Trophoblast cell (in vitro differentiated cells and primary cell): ENCODE data around the gene AGBL4.

Source experiments
- DNase-seq, 2 donors: peaks; one replicate each; pipeline ENCODE4 v3.0.0-alpha.2; 2016
- H2AFZ ChIP-seq: 2 replicates; pipeline ENCODE4 v1.6.1; 2013; ENCODE audit warnings: low read length, moderate library complexity, mild to moderate bottlenecking; ENCODE audit not compliant: insufficient read depth, poor library complexity
- H2AK5ac ChIP-seq: 2 replicates; pipeline ENCODE4 v1.6.1; 2013; ENCODE audit warnings: mild to moderate bottlenecking, low read length
- H2BK120ac ChIP-seq: 2 replicates; pipeline ENCODE4 v1.6.1; 2013; ENCODE audit warnings: low read length, mild to moderate bottlenecking, moderate library complexity; ENCODE audit not compliant: insufficient read depth, poor library complexity
- H2BK12ac ChIP-seq: 2 replicates; pipeline ENCODE4 v1.6.1; 2013; ENCODE audit warnings: mild to moderate bottlenecking, low read length, moderate library complexity
- H2BK5ac ChIP-seq: 2 replicates; pipeline ENCODE4 v1.6.1; 2013; ENCODE audit warnings: low read length, low read depth, moderate library complexity, mild to moderate bottlenecking; ENCODE audit not compliant: poor library complexity
- H3K14ac ChIP-seq: 2 replicates; pipeline ENCODE4 v1.6.1; 2013; ENCODE audit warnings: mild to moderate bottlenecking, low read length
- H3K18ac ChIP-seq: 2 replicates; pipeline ENCODE4 v1.6.1; 2013; ENCODE audit warnings: mild to moderate bottlenecking, low read length
- H3K23ac ChIP-seq: 2 replicates; pipeline ENCODE4 v1.6.1; 2013; ENCODE audit warnings: low read length
- H3K27ac ChIP-seq: 2 replicates; pipeline ENCODE4 v1.5.1; 2013; ENCODE audit warnings: low read depth, mild to moderate bottlenecking, inconsistent platforms, low read length, moderate library complexity
- H3K27me3 ChIP-seq: 2 replicates; pipeline ENCODE4 v1.6.1; 2013; ENCODE audit warnings: inconsistent platforms, mild to moderate bottlenecking, low read length, moderate library complexity; ENCODE audit not compliant: insufficient read depth
- H3K36me3 ChIP-seq, 2 experiments: 1 replicate in 1 of 2; 2 replicates in 1 of 2; pipeline ENCODE4 v1.6.1; 2013; ENCODE audit warnings: low read length in 2 of 2, mild to moderate bottlenecking in 2 of 2, moderate library complexity in 1 of 2; ENCODE audit not compliant: insufficient read depth in 2 of 2, control insufficient read depth in 1 of 2
- H3K4ac ChIP-seq: 2 replicates; pipeline ENCODE4 v1.6.1; 2013; ENCODE audit warnings: low read depth, mild to moderate bottlenecking, low read length, moderate library complexity
- H3K4me1 ChIP-seq, 2 experiments: 1 replicate in 1 of 2; 2 replicates in 1 of 2; pipeline ENCODE4 v1.6.1; 2013; ENCODE audit warnings: low read length in 2 of 2, mild to moderate bottlenecking in 2 of 2, moderate library complexity in 1 of 2; ENCODE audit not compliant: insufficient read depth in 2 of 2, control insufficient read depth in 1 of 2
- H3K4me2 ChIP-seq: 2 replicates; pipeline ENCODE4 v1.6.1; 2013; ENCODE audit warnings: inconsistent platforms, mild to moderate bottlenecking, low read length, moderate library complexity
- H3K4me3 ChIP-seq: 2 replicates; pipeline ENCODE4 v1.5.1; 2013; ENCODE audit warnings: mild to moderate bottlenecking, low read depth, low read length, inconsistent platforms
- H3K79me1 ChIP-seq: one replicate; pipeline ENCODE4 v1.6.1; 2013; ENCODE audit warnings: low read length
- H3K79me2 ChIP-seq: 2 replicates; pipeline ENCODE4 v1.6.1; 2013; ENCODE audit warnings: low read length, mild to moderate bottlenecking; ENCODE audit not compliant: control insufficient read depth, insufficient read depth, poor library complexity
- H3K9ac ChIP-seq: 2 replicates; pipeline ENCODE4 v1.6.1; 2013; ENCODE audit warnings: mild to moderate bottlenecking, low read length
- H3K9me3 ChIP-seq: 2 replicates; pipeline ENCODE4 v1.6.1; 2013; ENCODE audit warnings: low read depth, mild to moderate bottlenecking, control low read depth, inconsistent platforms, low read length; ENCODE audit not compliant: insufficient read depth
- H4K12ac ChIP-seq: 2 replicates; pipeline ENCODE4 v1.6.1; 2013; ENCODE audit warnings: low read depth, mild to moderate bottlenecking, low read length, moderate library complexity
- H4K8ac ChIP-seq: 2 replicates; pipeline ENCODE4 v1.6.1; 2013; ENCODE audit warnings: low read depth, mild to moderate bottlenecking, low read length, moderate library complexity
- H4K91ac ChIP-seq: one replicate; pipeline ENCODE4 v1.6.1; 2013; ENCODE audit warnings: low read depth, mild to moderate bottlenecking, low read length, moderate library complexity
- WGBS: extraction: QIAGEN DNeasy Blood & Tissue Kit; methylation state at CpG from one replicate; pipeline ENCODE4 v1.1.7; 2013; ENCODE audit warnings: missing lambda C conversion rate; ENCODE audit not compliant: insufficient read length, insufficient coverage; ENCODE audit errors: extremely low coverage; 5-methylcytosine and 5-hydroxymethylcytosine counted together

AGBL4 gene

GRCh38 chr1:48670234-48671020, 1353.3 kb downstream of the AGBL4 start:
- H3K27ac ChIP-seq: no peak overlapping the region
- H3K36me3 ChIP-seq: no peaks in the 10 kb centered on the region
- H2BK120ac ChIP-seq: no peak overlapping the region
- H2AFZ ChIP-seq: no peak overlapping the region
- no peak overlapping the region for H3K4me2 ChIP-seq
- no peak overlapping the region for H4K91ac ChIP-seq
- no peak overlapping the region for H2AK5ac ChIP-seq
- H3K4me1 ChIP-seq: no peaks in the 10 kb centered on the region
- no peak overlapping the region for H2BK12ac ChIP-seq
- H3K4ac ChIP-seq: no peak overlapping the region
- H3K9me3 ChIP-seq: peaks cover 2% of the 10 kb centered on the region
- no peak overlapping the region for H3K23ac ChIP-seq
- H3K18ac ChIP-seq: no peak overlapping the region
- no peaks in the 10 kb centered on the region for H3K27me3 ChIP-seq
- H3K4me3 ChIP-seq: no peak overlapping the region
- DNase-seq: no peak
- no peak overlapping the region for H4K8ac ChIP-seq
- no peak overlapping the region for H2BK5ac ChIP-seq
- no CpG with 5 or more reads among the region's 5 CpGs for WGBS
- H3K14ac ChIP-seq: no peak overlapping the region
- H3K79me2 ChIP-seq: no peaks in the 10 kb centered on the region
- no peaks in the 10 kb centered on the region for H3K79me1 ChIP-seq
- no peak overlapping the region for H4K12ac ChIP-seq
- H3K9ac ChIP-seq: no peak overlapping the region

GRCh38 chr1:48668339-48668738, 1355.4 kb downstream of the AGBL4 start:
- no CpG with 5 or more reads among the region's 2 CpGs for WGBS
- Histone ChIP-seq H3K36me3 (no peaks in the 10 kb centered on the region), H3K79me1 (no peaks in the 10 kb centered on the region), H4K91ac (no peak overlapping the region), H3K4ac (no peak overlapping the region), H3K27ac (no peak overlapping the region), H2AFZ (no peak overlapping the region), H2BK12ac (no peak overlapping the region), H4K12ac (no peak overlapping the region), H3K79me2 (no peaks in the 10 kb centered on the region), H3K23ac (no peak overlapping the region), H4K8ac (no peak overlapping the region), H3K4me3 (no peak overlapping the region), H3K4me2 (no peak overlapping the region), H2AK5ac (no peak overlapping the region), H3K18ac (no peak overlapping the region), H3K14ac (no peak overlapping the region), H2BK120ac (no peak overlapping the region), H3K27me3 (no peaks in the 10 kb centered on the region), H2BK5ac (no peak overlapping the region), H3K9me3 (peaks cover 2% of the 10 kb centered on the region), H3K9ac (no peak overlapping the region), H3K4me1 (no peaks in the 10 kb centered on the region)
- no peak for DNase-seq

- H3K4me1 ChIP-seq: no peaks in the 10 kb centered on the region
- no peak overlapping the region for H3K27ac ChIP-seq
- no peaks in the 10 kb centered on the region for H3K79me1 ChIP-seq
- no peaks in the 10 kb centered on the region for H3K79me2 ChIP-seq
- whole genome bisulfite sequencing: no CpG with 5 or more reads among the region's 1 CpG
- H3K4me3 ChIP-seq: no peak overlapping the region
- H4K12ac ChIP-seq: no peak overlapping the region
- no peak overlapping the region for H3K14ac ChIP-seq
- H2BK5ac ChIP-seq: no peak overlapping the region
- H3K27me3 ChIP-seq: no peaks in the 10 kb centered on the region
- H3K23ac ChIP-seq: no peak overlapping the region
- H2AK5ac ChIP-seq: no peak overlapping the region
- H3K4ac ChIP-seq: no peak overlapping the region
- H4K8ac ChIP-seq: no peak overlapping the region
- no peak for DNase-seq
- no peak overlapping the region for H4K91ac ChIP-seq
- H3K9me3 ChIP-seq: peaks cover 2% of the 10 kb centered on the region
- no peak overlapping the region for H3K4me2 ChIP-seq
- no peak overlapping the region for H2AFZ ChIP-seq
- H3K18ac ChIP-seq: no peak overlapping the region
- H3K9ac ChIP-seq: no peak overlapping the region
- H2BK12ac ChIP-seq: no peak overlapping the region
- H3K36me3 ChIP-seq: no peaks in the 10 kb centered on the region
- H2BK120ac ChIP-seq: no peak overlapping the region
These were observed 1356.0 kb downstream of the AGBL4 start for GRCh38 chr1:48667782-48668181.

GRCh38 chr1:48665708-48666407, 1357.9 kb downstream of the AGBL4 start:
- H2AK5ac ChIP-seq: no peak overlapping the region
- no peak overlapping the region for H3K4ac ChIP-seq
- H3K9me3 ChIP-seq: peaks cover 2% of the 10 kb centered on the region
- WGBS: no CpG with 5 or more reads among the region's 6 CpGs
- H3K79me1 ChIP-seq: no peaks in the 10 kb centered on the region
- no peak overlapping the region for H2BK12ac ChIP-seq
- no peak overlapping the region for H3K4me3 ChIP-seq
- H3K27ac ChIP-seq: no peak overlapping the region
- no peak overlapping the region for H3K23ac ChIP-seq
- H3K4me1 ChIP-seq: no peaks in the 10 kb centered on the region
- H3K4me2 ChIP-seq: no peak overlapping the region
- no peak overlapping the region for H2AFZ ChIP-seq
- H4K8ac ChIP-seq: no peak overlapping the region
- no peak overlapping the region for H2BK120ac ChIP-seq
- no peaks in the 10 kb centered on the region for H3K36me3 ChIP-seq
- no peak overlapping the region for H2BK5ac ChIP-seq
- H3K9ac ChIP-seq: no peak overlapping the region
- H4K12ac ChIP-seq: no peak overlapping the region
- no peak for DNase-seq
- H3K14ac ChIP-seq: no peak overlapping the region
- no peak overlapping the region for H4K91ac ChIP-seq
- no peaks in the 10 kb centered on the region for H3K79me2 ChIP-seq
- H3K18ac ChIP-seq: no peak overlapping the region
- H3K27me3 ChIP-seq: no peaks in the 10 kb centered on the region
